Dedifferentiated amniotic fluid mesenchymal stem cell (primary cell): ENCODE data around the gene KISS1R.

Source experiments
- DNase-seq: peaks from one replicate; pipeline ENCODE4 v3.0.0-alpha.2; 2016; ENCODE audit errors: extremely low spot score

The KISS1R gene

GRCh38 chr19:899336-900042 is 17.6 kb upstream of the KISS1R start:
- DNase-seq = no peak

DNA sequence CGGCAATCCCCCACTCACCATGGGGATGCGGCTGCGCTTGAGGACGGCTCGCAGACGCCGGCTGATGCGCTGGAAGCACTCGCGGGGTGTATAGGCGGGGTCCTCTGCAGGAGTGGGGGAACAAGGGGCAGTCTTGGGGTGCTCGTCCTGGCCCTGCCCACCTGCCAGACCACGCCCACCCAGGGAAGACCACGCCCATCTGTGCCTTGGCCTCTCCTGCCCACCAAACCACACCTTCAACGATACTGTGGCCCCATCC is 17.2 kb upstream of the KISS1R start:
- no peak for DNase-seq

GRCh38 chr19:900302-901111 is 16.6 kb upstream of the KISS1R start:
- DNase-seq = no peak

GRCh38 chr19:901216-902092 is 15.7 kb upstream of the KISS1R start:
- no peak for DNase-seq

GRCh38 chr19:902093-902370 is 15.1 kb upstream of the KISS1R start:
- DNase-seq = no peak

DNA sequence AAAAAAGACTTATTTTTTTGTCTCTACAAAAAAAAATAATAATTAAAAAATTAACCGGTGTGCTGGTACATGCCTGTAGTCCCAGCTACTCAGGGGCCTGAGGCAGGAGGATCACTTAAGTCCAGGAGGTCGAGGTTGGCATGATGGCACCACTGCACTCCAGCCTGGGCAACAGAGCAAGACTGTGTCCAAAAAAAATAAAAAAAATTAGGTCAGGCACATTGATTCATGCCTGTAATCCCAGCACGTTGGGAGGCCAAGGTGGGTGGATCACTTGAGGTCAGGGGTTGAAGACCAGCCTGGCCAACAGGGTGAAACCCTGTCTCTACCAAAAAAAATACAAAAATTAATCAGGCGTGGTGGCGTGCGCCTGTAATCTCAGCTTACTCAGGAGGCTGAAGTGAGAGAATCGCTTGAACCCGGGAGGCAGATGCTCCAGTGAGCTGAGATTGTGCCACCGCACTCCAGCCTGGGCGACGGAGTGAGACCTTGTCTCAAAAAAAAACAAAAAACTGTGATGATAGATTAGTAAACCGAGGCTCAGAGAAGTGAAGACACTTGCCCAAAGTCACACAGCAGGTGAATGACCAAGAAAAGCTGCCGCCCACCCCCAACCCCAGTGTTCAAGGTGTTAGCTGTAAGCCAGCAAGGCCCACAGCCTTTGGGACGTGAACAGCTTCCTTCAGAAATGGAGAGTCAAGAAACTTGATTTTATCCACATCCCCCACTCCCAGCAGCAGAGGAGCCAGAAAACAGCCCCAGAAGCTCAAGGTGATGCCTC is 14.5 kb upstream of the KISS1R start:
- DNase-seq = no peak

- DNase-seq = no peak
Measured at GRCh38 chr19:903266-903797, 13.8 kb upstream of the KISS1R start.

GRCh38 chr19:904545-904944 is 12.6 kb upstream of the KISS1R start:
- no peak for DNase-seq

DNA sequence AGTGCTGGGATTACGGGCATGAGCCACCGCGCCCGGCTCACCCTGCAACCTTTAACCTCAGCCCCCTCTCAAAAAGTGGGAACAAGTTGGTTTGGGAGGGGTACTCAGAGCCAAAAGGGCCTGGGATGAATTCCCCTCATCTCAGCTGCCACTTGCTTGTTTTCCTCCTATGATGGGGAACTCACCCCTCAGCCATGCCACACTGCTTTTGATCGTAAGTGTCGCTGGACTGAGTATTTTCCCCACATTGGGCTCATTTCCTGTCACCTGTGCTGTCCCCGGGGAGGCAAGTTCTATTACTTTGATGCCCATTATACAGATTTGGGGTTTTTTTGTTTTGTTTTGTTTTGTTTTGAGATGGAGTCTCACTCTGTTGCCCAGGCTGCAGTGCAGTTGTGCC is 10.7 kb upstream of the KISS1R start:
- no peak for DNase-seq

DNA sequence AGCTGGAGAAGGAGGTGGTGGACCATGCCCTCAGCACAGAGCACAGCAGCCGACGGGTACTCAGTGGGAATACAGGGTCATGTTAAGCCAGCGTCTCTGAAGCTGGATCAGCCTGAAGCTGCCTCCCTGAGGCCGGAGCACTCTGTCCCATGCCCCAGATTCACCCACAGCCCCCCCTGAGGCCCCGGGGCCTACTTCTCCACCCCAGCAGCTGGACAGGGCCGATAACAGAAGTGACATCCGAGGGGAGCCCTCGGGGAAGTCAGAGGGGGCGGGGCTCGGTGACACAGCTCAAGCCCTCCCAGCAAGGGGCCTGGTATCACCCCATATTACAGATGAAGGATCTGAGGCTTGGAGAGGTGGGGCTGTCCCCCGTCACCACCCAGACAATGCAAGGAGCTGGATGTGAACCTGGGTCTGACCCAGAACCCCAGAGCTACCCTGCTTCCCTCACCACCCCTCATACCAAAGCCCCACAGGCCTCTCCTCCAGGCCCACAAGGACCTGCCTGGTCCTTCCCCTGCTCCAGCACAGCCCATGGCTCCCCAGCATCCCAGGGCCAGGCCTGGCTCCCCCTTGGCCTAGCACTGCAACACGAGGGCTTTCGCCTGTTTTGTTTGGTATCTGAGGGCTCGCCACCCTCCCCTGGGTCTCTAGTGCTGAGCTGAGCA is 9.8 kb upstream of the KISS1R start:
- no peak for DNase-seq

DNA sequence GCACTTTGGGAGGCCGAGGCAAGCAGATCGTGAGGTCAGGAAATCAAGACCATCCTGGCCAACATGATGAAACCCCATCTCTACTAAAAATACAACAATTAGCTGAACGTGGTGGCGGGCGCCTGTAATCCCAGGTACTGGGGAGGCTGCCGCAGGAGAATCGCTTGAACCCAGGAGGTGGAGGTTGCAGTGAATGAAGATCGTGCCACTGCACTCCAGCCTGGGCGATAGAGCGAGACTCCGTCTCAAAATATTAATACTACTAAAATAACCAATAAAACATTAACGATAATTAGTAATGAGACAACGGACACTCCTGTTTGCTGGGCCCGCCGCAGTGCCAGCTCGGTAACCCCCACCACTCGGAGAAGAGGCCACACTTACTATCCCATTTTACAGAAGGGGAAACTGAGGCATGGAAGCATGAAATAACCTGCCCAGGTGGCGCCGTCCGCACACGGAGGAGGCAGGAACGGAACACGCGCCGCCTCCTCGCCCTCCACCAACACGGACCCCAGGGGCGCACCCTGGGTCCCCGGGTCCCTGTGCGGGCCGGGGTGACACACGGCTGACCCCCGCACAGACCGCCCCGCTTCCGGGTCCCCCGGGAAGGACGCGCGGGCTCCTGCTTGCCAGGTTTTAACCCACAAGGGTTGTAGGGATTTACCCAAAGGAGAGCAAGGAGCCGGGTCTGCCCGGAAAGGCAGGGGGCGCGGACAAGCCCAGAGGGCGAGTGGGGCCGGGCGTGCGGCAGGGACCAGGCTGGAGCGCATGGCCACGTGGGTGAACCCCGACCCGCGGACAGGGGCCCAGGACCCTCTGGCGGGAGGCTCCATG is 5.7 kb upstream of the KISS1R start:
- DNase-seq = no peak

GRCh38 chr19:912181-913079 is 4.7 kb upstream of the KISS1R start:
- no peak for DNase-seq

- peak; percentile 20 for DNase-seq
Measured at GRCh38 chr19:913080-913748, 3.9 kb upstream of the KISS1R start, which contains the start of gene R3HDM4. R3HDM4 (minus strand) TSS chr19:913219; CDS start chr19:913157, 62 bp downstream.

- DNase-seq = no peak
Measured at GRCh38 chr19:916645-917322, 349 bp upstream of the KISS1R start.

GRCh38 chr19:918152-918437 is 962 bp downstream of the KISS1R start:
- DNase-seq = no peak

GRCh38 chr19:918481-919198 is 1.5 kb downstream of the KISS1R start:
- no peak for DNase-seq

- DNase-seq = no peak
Measured at GRCh38 chr19:919199-920050, 2.3 kb downstream of the KISS1R start.
